ENCODE measurements around the gene DIPK1C. TPM values are rescaled to one million over a fixed set of nuclear protein-coding genes. Genes with fewer than 3 reads are reported as not detected.

DIPK1C gene
- total RNA-seq, 4 donors from 2014 or later, result 0.16 to 0.27 TPM; not detected in 2

DNA sequence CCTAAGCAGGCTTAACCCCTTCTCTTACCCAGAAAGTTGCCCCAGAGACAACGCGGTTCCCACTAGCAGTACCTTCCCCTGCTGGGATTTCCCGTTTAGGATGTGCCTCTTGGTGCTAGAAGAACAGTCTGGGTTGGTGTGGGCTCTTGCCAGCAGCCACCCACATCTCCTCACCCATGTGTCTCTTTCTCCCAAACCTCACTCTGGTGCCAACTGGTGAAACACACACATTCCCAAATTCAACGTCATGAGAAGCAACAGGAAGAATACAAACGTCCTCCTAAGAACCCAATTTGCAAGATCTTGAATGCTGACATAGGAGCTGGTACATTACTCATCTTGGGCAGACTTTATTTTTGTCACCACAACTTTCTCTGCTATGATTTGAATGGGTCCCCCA, 36.2 kb downstream of the DIPK1C start:
- Histone ChIP-seq H3K4me3 (no peak overlapping the region), H3K9me3 (no peaks in the 10 kb centered on the region), H3K36me3 (no peaks in the 10 kb centered on the region), H3K27ac (no peak overlapping the region), H3K4me1 (no peaks in the 10 kb centered on the region), H3K27me3 (no peaks in the 10 kb centered on the region)
- WGBS, 2 donors (ENCODE audit: low coverage in 1 of 2), result 74 to 93% methylated on average over 3 to 5 of the region's 5 CpGs
- intact Hi-C loops (cut with DNase I; ENCODE audit: low total_unique reads), result no loop called here
- in situ Hi-C loops (cut with MboI; ENCODE audit: low pct_ligation_motif_present in 1 of 4, low pct_unique_long_range_greater_than_20kb in 1 of 4, low sequenced_read_pairs in 3 of 4), result no loop called here
- no peak for TF ChIP-seq POLR2A (IDR thresholded peaks at IDR 0.05)
- TF ChIP-seq EP300 (IDR thresholded peaks at IDR 0.05; ENCODE audit: low read depth), result no peak
- TF ChIP-seq CTCF (IDR thresholded peaks at IDR 0.05), result no peak
- no peak for TF ChIP-seq POLR2AphosphoS5 (IDR thresholded peaks at IDR 0.05)
- DNase-seq, result no peak

DNA sequence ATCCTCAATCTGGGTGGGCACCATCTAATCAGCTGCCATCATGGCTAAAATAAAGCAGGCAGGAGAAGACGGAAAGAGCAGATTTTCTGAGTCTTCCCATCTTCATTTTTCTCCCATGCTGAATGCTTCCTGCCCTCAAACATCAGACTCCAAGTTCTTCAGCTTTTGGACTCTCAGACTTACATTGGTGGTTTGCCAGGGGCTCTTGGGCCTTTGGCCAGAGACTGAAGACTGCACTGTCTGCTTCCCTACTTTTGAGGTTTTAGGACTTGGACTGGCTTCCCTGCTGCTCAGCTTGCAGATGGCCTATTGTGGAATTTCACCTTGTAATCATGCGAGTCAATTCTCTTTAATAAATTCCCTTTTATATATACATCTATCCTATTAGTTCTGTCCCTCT, 36.6 kb downstream of the DIPK1C start:
- WGBS, 2 donors (ENCODE audit: low coverage in 1 of 2), result 67 to 68% methylated on average over 2 of the region's 2 CpGs
- no peak for DNase-seq
- in situ Hi-C loops (cut with MboI; ENCODE audit: low pct_ligation_motif_present in 1 of 4, low pct_unique_long_range_greater_than_20kb in 1 of 4, low sequenced_read_pairs in 3 of 4) (no loop called here), intact Hi-C loops (cut with DNase I; ENCODE audit: low total_unique reads) (no loop called here)
- Histone ChIP-seq H3K36me3 (no peaks in the 10 kb centered on the region), H3K27ac (no peak overlapping the region), H3K27me3 (no peaks in the 10 kb centered on the region), H3K9me3 (no peaks in the 10 kb centered on the region), H3K4me3 (no peak overlapping the region), H3K4me1 (no peaks in the 10 kb centered on the region)
- TF ChIP-seq EP300 (IDR thresholded peaks at IDR 0.05; ENCODE audit: low read depth) (no peak), CTCF (IDR thresholded peaks at IDR 0.05) (no peak), POLR2AphosphoS5 (IDR thresholded peaks at IDR 0.05) (no peak), POLR2A (IDR thresholded peaks at IDR 0.05) (no peak)

- TF ChIP-seq CTCF (IDR thresholded peaks at IDR 0.05) (no peak), POLR2AphosphoS5 (IDR thresholded peaks at IDR 0.05) (no peak), POLR2A (IDR thresholded peaks at IDR 0.05) (no peak), EP300 (IDR thresholded peaks at IDR 0.05; ENCODE audit: low read depth) (no peak)
- Histone ChIP-seq H3K36me3 (no peaks in the 10 kb centered on the region), H3K27me3 (no peaks in the 10 kb centered on the region), H3K9me3 (no peaks in the 10 kb centered on the region), H3K4me1 (no peaks in the 10 kb centered on the region), H3K4me3 (no peak overlapping the region), H3K27ac (no peak overlapping the region)
- 85 to 86% methylated on average over 1 to 4 of the region's 4 CpGs for WGBS, 2 donors (ENCODE audit: low coverage in 1 of 2)
- intact Hi-C loops (cut with DNase I; ENCODE audit: low total_unique reads) (no loop called here), in situ Hi-C loops (cut with MboI; ENCODE audit: low pct_ligation_motif_present in 1 of 4, low pct_unique_long_range_greater_than_20kb in 1 of 4, low sequenced_read_pairs in 3 of 4) (no loop called here)
- no peak for DNase-seq
Measured at GRCh38 chr18:74419761-74420160, 37.3 kb downstream of the DIPK1C start.

DNA sequence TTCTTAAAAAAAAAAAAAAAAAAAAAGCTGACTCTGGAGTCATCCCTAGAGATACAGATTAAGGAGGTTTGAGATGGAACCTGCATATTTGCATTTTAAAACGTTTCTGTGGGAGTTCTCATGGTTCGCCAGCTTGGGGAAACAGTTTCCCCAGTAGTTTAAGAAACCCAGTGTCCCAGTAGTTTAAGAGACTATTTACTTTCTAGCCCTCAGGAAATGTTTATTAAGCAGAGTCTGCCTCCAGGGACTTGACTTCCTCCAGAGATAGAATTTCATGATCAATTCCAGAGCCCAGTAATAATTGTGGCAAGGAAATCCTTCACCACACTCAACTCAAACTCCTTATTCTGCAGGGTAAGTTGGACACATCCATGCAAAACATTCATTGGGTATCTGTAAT, 39.1 kb downstream of the DIPK1C start:
- Histone ChIP-seq H3K4me1 (no peaks in the 10 kb centered on the region), H3K27me3 (no peaks in the 10 kb centered on the region), H3K9me3 (no peaks in the 10 kb centered on the region), H3K27ac (no peak overlapping the region), H3K36me3 (no peaks in the 10 kb centered on the region), H3K4me3 (no peak overlapping the region)
- TF ChIP-seq POLR2AphosphoS5 (IDR thresholded peaks at IDR 0.05) (no peak), CTCF (IDR thresholded peaks at IDR 0.05) (no peak), POLR2A (IDR thresholded peaks at IDR 0.05) (no peak), EP300 (IDR thresholded peaks at IDR 0.05; ENCODE audit: low read depth) (no peak)
- 33 to 59% methylated on average over 2 of the region's 2 CpGs for WGBS, 2 donors (ENCODE audit: low coverage in 1 of 2)
- in situ Hi-C loops (cut with MboI; ENCODE audit: low pct_ligation_motif_present in 1 of 4, low pct_unique_long_range_greater_than_20kb in 1 of 4, low sequenced_read_pairs in 3 of 4), result no loop called here
- intact Hi-C loops (cut with DNase I; ENCODE audit: low total_unique reads), result no loop called here
- DNase-seq, result no peak

Measured in transverse colon (tissue), 4 donors.